Endothelial cell of umbilical vein (primary cell): ENCODE results near the gene FGD6. TPM values are rescaled to one million over a fixed set of nuclear protein-coding genes. Genes with fewer than 3 reads are reported as not detected.

Experiments used
- BruUV-seq: library from RNA; stranded (reverse); fragments of 400-500 nt; replicated peaks from 2 replicates; lab custom pipeline; 2021; lab: Mats Ljungman, UMichigan
- CTCF ChIA-PET: fragments of 300-600, 350-600 bp; sonication (Branson Sonifier 250); formaldehyde crosslinking; loops from one replicate; lab custom pipeline; 2021; ENCODE audit warnings: antibody characterized with exemption, inconsistent platforms; lab: Charles Lee
- POLR2A ChIA-PET: fragments of 300-600, 350-600 bp; sonication (Branson Sonifier 250); formaldehyde crosslinking; loops from one replicate; lab custom pipeline; 2021; ENCODE audit warnings: antibody characterized with exemption, inconsistent platforms; lab: Charles Lee
- DNase-seq: peaks from one replicate; pipeline ENCODE4 v3.0.0-alpha.2; 2011; ENCODE audit warnings: low read depth, low spot score
- FAIRE-seq: peaks from 2 replicates; lab custom pipeline; 2011; peaks lifted over from hg19 to GRCh38; lab: Jason Lieb, UNC
- H2AFZ ChIP-seq: 2 replicates; pipeline ENCODE4 v1.6.0; 2012; ENCODE audit warnings: low read depth, low read length, control low read depth, inconsistent platforms
- H3K27ac ChIP-seq: 2 replicates; pipeline ENCODE4 v1.5.1; 2011; ENCODE audit warnings: low read depth, mild to moderate bottlenecking, control low read depth, low read length, moderate library complexity; ENCODE audit not compliant: insufficient read depth
- H3K27me3 ChIP-seq, 2 experiments: 2 replicates each; pipeline versions ENCODE4 v1.6.0 to v1.6.1; 2011; ENCODE audit warnings: low read length in 2 of 2, mixed read lengths in 1 of 2; ENCODE audit not compliant: control insufficient read depth in 2 of 2, insufficient read depth in 2 of 2
- H3K36me3 ChIP-seq, 2 experiments: 2 replicates in 1 of 2; 3 replicates in 1 of 2; pipeline ENCODE4 v1.5.1; 2011; ENCODE audit warnings: low read length in 2 of 2, mild to moderate bottlenecking in 1 of 2, moderate library complexity in 1 of 2; ENCODE audit not compliant: control insufficient read depth in 2 of 2, insufficient read depth in 2 of 2; ENCODE audit errors: extremely low read depth in 1 of 2
- H3K4me1 ChIP-seq: 3 replicates; pipeline ENCODE4 v1.5.1; 2011; ENCODE audit warnings: mild to moderate bottlenecking, low read length; ENCODE audit not compliant: control insufficient read depth, insufficient read depth; ENCODE audit errors: extremely low read depth
- H3K4me2 ChIP-seq: 2 replicates; pipeline ENCODE4 v1.6.1; 2011; ENCODE audit warnings: low read length, control low read depth, mixed read lengths; ENCODE audit not compliant: insufficient read depth
- H3K4me3 ChIP-seq, 3 experiments: fragments of 200-600 bp in 1 of 3; sonication (generic), shearing (Covaris generic) in 1 of 3; replicated peaks in 1 of 3; 2 replicates each; pipeline ENCODE4 v1.5.1; 2011 to 2016; ENCODE audit warnings: control low read depth in 3 of 3, low read length in 3 of 3, mild to moderate bottlenecking in 2 of 3, inconsistent platforms in 1 of 3, low read depth in 1 of 3, moderate library complexity in 1 of 3; ENCODE audit not compliant: insufficient read depth in 1 of 3
- H3K79me2 ChIP-seq: 2 replicates; pipeline ENCODE4 v1.6.0; 2012; ENCODE audit warnings: low read length, inconsistent platforms; ENCODE audit not compliant: control insufficient read depth, insufficient read depth
- H3K9ac ChIP-seq: replicated peaks from 2 replicates; pipeline ENCODE3; 2011; ENCODE audit warnings: low read length, control low read depth; ENCODE audit not compliant: insufficient read depth; ENCODE audit errors: extremely low read depth
- H3K9me1 ChIP-seq: replicated peaks from 3 replicates; pipeline ENCODE4 v1.6.0; 2011; ENCODE audit warnings: mild to moderate bottlenecking, low read length; ENCODE audit not compliant: control insufficient read depth, insufficient read depth; ENCODE audit errors: extremely low read depth
- H3K9me3 ChIP-seq: replicated peaks from 2 replicates; pipeline ENCODE4 v1.5.1; 2012; ENCODE audit warnings: low read length, inconsistent platforms; ENCODE audit not compliant: control insufficient read depth, insufficient read depth
- H4K20me1 ChIP-seq: replicated peaks from 2 replicates; pipeline ENCODE3; 2011; ENCODE audit warnings: mild to moderate bottlenecking, low read length; ENCODE audit not compliant: control insufficient read depth, insufficient read depth; ENCODE audit errors: extremely low read depth
- EZH2 ChIP-seq: IDR thresholded peaks from 2 replicates; pipeline ENCODE4 v1.6.1; 2012; ENCODE audit warnings: borderline replicate concordance, low read depth, mild to moderate bottlenecking, moderate library complexity, low read length, inconsistent platforms; ENCODE audit not compliant: severe bottlenecking
- FOS ChIP-seq: IDR thresholded peaks from 2 replicates; pipeline ENCODE4 v1.6.1; 2011; ENCODE audit warnings: mild to moderate bottlenecking, low read length, moderate library complexity, borderline replicate concordance; ENCODE audit not compliant: insufficient read depth
- GATA2 ChIP-seq: IDR thresholded peaks from 2 replicates; pipeline ENCODE4 v1.7.0; 2011; ENCODE audit warnings: low read depth, mild to moderate bottlenecking, moderate library complexity, mixed read lengths, low read length; ENCODE audit not compliant: insufficient read length, insufficient read depth
- JUN ChIP-seq: IDR thresholded peaks from 2 replicates; pipeline ENCODE4 v1.6.1; 2011; ENCODE audit warnings: borderline replicate concordance, low read depth; ENCODE audit not compliant: insufficient read length, insufficient read depth
- MYC ChIP-seq: IDR thresholded peaks from one replicate; pipeline ENCODE4 v1.6.1; 2011; ENCODE audit warnings: mild to moderate bottlenecking, low read depth, low read length
- POLR2A ChIP-seq: IDR thresholded peaks from 2 replicates; pipeline ENCODE4 v1.6.1; 2012; ENCODE audit warnings: low read depth, mild to moderate bottlenecking, control low read depth, low read length
- POLR2AphosphoS5 ChIP-seq: IDR thresholded peaks from 2 replicates; pipeline ENCODE4 v1.6.1; 2012; ENCODE audit warnings: low read depth, mild to moderate bottlenecking, control low read depth, low read length, moderate library complexity; ENCODE audit not compliant: insufficient read depth
- dilution Hi-C: fragments of 300-500 bp; cut with MboI; formaldehyde crosslinking; loops from one replicate; pipeline ENCODE4 v1.15.0; 2019; ENCODE audit warnings: low sequenced_read_pairs; ENCODE audit not compliant: extremely low pct_ligation_motif_present
- intact Hi-C: fragments of 100-400 bp; cut with micrococcal nuclease; formaldehyde crosslinking; loops from one replicate; pipeline ENCODE4 v1.10.0; 2022
- polyA plus RNA-seq, 4 experiments: library from polyadenylated mRNA; depleted of rRNA in 3 of 4; stranded (reverse) in 3 of 4; unstranded in 1 of 4; fragments of >200 nt; gene quantifications; 2 replicates each; pipeline versions ENCODE4 v1.2.1 to v1.2.3, GENCODE V29; 2011 to 2012; ENCODE audit warnings: missing spikeins in 1 of 4
- total RNA-seq: library from RNA; stranded (reverse); gene quantifications from 2 replicates; pipeline ENCODE4 v1.2.3, GENCODE V29; 2021
- TF ChIP-seq, protein P1 (sequence below), 2 donors: IDR thresholded peaks; 1 replicate in 1 of 2; 2 replicates in 1 of 2; pipeline ENCODE4 v1.5.1; 2011; ENCODE audit warnings: low read length in 2 of 2, mild to moderate bottlenecking in 2 of 2, moderate library complexity in 2 of 2, control low read depth in 1 of 2, inconsistent platforms in 1 of 2, low read depth in 1 of 2; ENCODE audit not compliant: insufficient read depth in 1 of 2; ENCODE audit errors: extremely low read depth in 1 of 2
- TF ChIP-seq, protein P2 (sequence below): IDR thresholded peaks from 2 replicates; pipeline ENCODE4 v1.6.1; 2011; ENCODE audit not compliant: insufficient read depth, insufficient read length

Gene FGD6
- total and polyA plus RNA-seq, 2 donors (not counting 3 experiments of a cell fraction or from before 2014, with no cell fraction given), result 5.9 to 14.0 TPM

- no peak overlapping the region for H3K9ac ChIP-seq
- H3K9me3 ChIP-seq, result no peaks in the 10 kb centered on the region
- no peaks in the 10 kb centered on the region for H4K20me1 ChIP-seq
- DNase-seq (no peak), FAIRE-seq (no peak)
- no TSS peak for BruUV-seq
- CTCF ChIA-PET, result interaction anchor here (1.9 kb wide), 1 partner anchor 10 kb away, joined by 3 read pairs; no protein-coding TSS in a partner anchor
- peaks cover 15% of the 10 kb centered on the region for H3K4me1 ChIP-seq
- dilution Hi-C loops, result loop anchor here (25.0 kb wide), 1 partner anchor 105 kb away; the partner anchor contains the start of genes FGD6 and VEZT
- intact Hi-C loops, result no loop called here
- POLR2A ChIA-PET, result interaction anchor here (0.6 kb wide), 1 partner anchor 231 kb away, joined by 6 read pairs; no protein-coding TSS in a partner anchor
- H3K27ac ChIP-seq, result no peak overlapping the region
- H3K36me3 ChIP-seq, result peaks cover 2 to 9% of the 10 kb centered on the region in 2 experiments
- H3K27me3 ChIP-seq, result no peaks in the 10 kb centered on the region
- no peak overlapping the region for H3K4me3 ChIP-seq
- H2AFZ ChIP-seq, result no peak overlapping the region
- H3K4me2 ChIP-seq, result no peak overlapping the region
- no peaks in the 10 kb centered on the region for H3K9me1 ChIP-seq
- TF ChIP-seq GATA2 (no peak), JUN (no peak)
- H3K79me2 ChIP-seq, result no peaks in the 10 kb centered on the region
Observed at GRCh38 chr12:95107362-95107761, 109.9 kb downstream of the FGD6 start.

DNA sequence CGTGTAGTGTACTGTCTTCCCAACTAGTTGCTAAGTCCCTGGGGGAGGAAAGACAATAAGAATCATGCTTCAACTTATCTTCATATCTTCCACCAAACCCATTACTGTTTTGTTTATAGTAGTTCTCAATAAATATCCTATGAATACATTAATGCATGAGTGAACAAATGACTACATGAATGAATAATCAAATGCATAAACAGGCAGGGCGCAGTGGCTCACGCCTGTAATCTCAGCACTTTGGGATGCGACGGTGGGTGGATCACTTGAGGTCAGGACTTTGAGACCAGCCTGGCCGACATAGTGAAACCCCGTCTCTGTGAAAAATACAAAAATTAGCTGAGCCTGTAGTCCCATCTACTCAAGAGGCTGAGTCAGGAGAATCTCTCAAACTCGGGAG lies 111.7 kb downstream of the FGD6 start:
- H3K4me3 ChIP-seq, result no peak overlapping the region
- no peaks in the 10 kb centered on the region for H3K27me3 ChIP-seq
- no peak overlapping the region for H3K27ac ChIP-seq
- dilution Hi-C loops (loop anchor here (25.0 kb wide), 1 partner anchor 107 kb away; the partner anchor contains the start of genes FGD6 and VEZT), intact Hi-C loops (no loop called here)
- FAIRE-seq (no peak), DNase-seq (no peak)
- ChIA-PET POLR2A (no interaction called here), CTCF (interaction anchor here (0.8 to 1.9 kb wide), 2 partner anchors 12 to 32 kb away, joined by 3 to 4 read pairs; partner anchors contain the start of gene NR2C1)
- no peak overlapping the region for H3K4me2 ChIP-seq
- peaks cover 15% of the 10 kb centered on the region for H3K4me1 ChIP-seq
- no peak for TF ChIP-seq POLR2A
- TF ChIP-seq EZH2, result no peak
- TF ChIP-seq FOS, result no peak
- no peak for TF ChIP-seq JUN
- TF ChIP-seq, protein P1, sequence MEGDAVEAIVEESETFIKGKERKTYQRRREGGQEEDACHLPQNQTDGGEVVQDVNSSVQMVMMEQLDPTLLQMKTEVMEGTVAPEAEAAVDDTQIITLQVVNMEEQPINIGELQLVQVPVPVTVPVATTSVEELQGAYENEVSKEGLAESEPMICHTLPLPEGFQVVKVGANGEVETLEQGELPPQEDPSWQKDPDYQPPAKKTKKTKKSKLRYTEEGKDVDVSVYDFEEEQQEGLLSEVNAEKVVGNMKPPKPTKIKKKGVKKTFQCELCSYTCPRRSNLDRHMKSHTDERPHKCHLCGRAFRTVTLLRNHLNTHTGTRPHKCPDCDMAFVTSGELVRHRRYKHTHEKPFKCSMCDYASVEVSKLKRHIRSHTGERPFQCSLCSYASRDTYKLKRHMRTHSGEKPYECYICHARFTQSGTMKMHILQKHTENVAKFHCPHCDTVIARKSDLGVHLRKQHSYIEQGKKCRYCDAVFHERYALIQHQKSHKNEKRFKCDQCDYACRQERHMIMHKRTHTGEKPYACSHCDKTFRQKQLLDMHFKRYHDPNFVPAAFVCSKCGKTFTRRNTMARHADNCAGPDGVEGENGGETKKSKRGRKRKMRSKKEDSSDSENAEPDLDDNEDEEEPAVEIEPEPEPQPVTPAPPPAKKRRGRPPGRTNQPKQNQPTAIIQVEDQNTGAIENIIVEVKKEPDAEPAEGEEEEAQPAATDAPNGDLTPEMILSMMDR (IDR thresholded peaks at IDR 0.05; ENCODE audit: extremely low read depth in 1 of 2, insufficient read depth in 1 of 2, low read depth in 1 of 2, low read length in 2 of 2), result no peak
- no peak for TF ChIP-seq GATA2
- TF ChIP-seq POLR2AphosphoS5, result no peak
- no peak for TF ChIP-seq MYC
- TF ChIP-seq, protein P2, sequence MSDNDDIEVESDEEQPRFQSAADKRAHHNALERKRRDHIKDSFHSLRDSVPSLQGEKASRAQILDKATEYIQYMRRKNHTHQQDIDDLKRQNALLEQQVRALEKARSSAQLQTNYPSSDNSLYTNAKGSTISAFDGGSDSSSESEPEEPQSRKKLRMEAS, result no peak
- BruUV-seq, result no TSS peak
- no peaks in the 10 kb centered on the region for H3K79me2 ChIP-seq
- H3K9me3 ChIP-seq, result no peaks in the 10 kb centered on the region
- H3K36me3 ChIP-seq, result peaks cover 2 to 9% of the 10 kb centered on the region in 2 experiments
- H2AFZ ChIP-seq, result no peak overlapping the region
- no peak overlapping the region for H3K9ac ChIP-seq
- H3K9me1 ChIP-seq, result no peaks in the 10 kb centered on the region
- no peaks in the 10 kb centered on the region for H4K20me1 ChIP-seq
